ENCODE results near the gene ANKS6.

DNA sequence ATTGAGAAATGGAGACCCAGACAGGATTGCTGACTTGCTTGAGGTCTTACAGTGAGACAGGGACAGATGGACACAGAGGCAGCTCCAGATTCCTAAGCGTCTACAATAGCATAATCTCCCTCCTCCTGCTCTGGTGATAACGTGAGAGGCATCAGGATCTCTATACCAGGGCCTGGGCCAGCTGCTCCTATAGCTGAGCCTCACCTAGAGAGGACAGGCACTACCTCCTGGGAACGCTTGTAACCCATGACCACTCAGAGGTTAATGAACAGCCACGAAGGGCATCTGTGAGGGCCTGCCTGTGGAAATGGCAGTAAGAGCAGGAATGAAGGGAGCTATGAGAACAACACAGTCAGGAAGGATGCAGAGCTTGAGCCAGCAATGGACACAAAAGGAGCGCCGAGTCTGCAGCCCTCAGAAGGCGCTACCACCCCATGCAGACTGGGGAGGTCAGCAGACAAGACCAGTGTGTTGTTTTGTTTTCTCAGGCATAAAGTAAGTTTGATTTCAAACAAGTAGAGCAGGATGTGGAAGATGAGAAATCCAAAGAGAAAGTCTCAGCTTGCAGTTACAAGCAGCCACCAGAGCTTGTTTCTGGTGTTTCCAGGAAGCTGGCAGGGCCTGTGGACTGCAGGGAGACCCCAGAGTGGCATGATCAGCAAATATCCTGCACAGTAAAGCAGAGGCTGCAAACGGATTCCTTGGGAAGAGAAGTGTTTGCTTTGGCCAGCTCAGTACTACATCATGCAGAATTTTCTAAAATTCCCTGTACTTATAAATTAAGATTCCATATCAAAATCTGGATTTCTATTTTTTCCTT, 17.4 kb downstream of the ANKS6 start:
- TF ChIP-seq BRD4 (IDR thresholded peaks at IDR 0.05): no peak
- TF ChIP-seq RB1 (IDR thresholded peaks at IDR 0.05; ENCODE audit: low read depth): no peak
- TF ChIP-seq CHD2 (IDR thresholded peaks at IDR 0.05; ENCODE audit: low read depth, low read length): no peak
- no peak for TF ChIP-seq RHOXF2B (CRISPR knock-in tag; conservative IDR thresholded peaks at IDR 0.05)
- no peak for TF ChIP-seq FOXA1 (IDR thresholded peaks at IDR 0.05; ENCODE audit: borderline replicate concordance)
- no peak for TF ChIP-seq ZNF75A (CRISPR knock-in tag; IDR thresholded peaks at IDR 0.05)
- no peak for TF ChIP-seq CBX5 (IDR thresholded peaks at IDR 0.05; ENCODE audit: borderline replicate concordance, low read depth)
- no peak for TF ChIP-seq ZNF696 (CRISPR knock-in tag; conservative IDR thresholded peaks at IDR 0.05)
- no peak for TF ChIP-seq ZNF274 (IDR thresholded peaks at IDR 0.05; ENCODE audit: borderline replicate concordance, low read depth, low read length)
- no peak for TF ChIP-seq EZH2 (IDR thresholded peaks at IDR 0.05; ENCODE audit: borderline replicate concordance, low read depth, low read length)

Measured in K562 (cell line).